AG09319 (cell line): ENCODE measurements around the gene HACE1.

Source experiments
- DNase-seq: peaks from one replicate; pipeline ENCODE4 v3.0.0-alpha.2; 2010; ENCODE audit warnings: low read depth; ENCODE audit errors: extremely low read depth
- CTCF ChIP-seq: IDR thresholded peaks from 2 replicates; pipeline ENCODE4 v1.5.1; 2011; ENCODE audit warnings: low read depth, mild to moderate bottlenecking, inconsistent platforms, low read length, moderate library complexity

The HACE1 gene

GRCh38 chr6:104789770-104790190 is 69.9 kb downstream of the HACE1 start:
- no peak for DNase-seq
- no peak; the same call in 1 of the 2 replicates for TF ChIP-seq CTCF

- no peak for TF ChIP-seq CTCF
- no peak for DNase-seq
Observed at GRCh38 chr6:104788400-104788799, 71.3 kb downstream of the HACE1 start.

GRCh38 chr6:104787305-104787704 is 72.4 kb downstream of the HACE1 start:
- no peak for TF ChIP-seq CTCF
- DNase-seq = no peak

GRCh38 chr6:104784884-104785283 is 74.8 kb downstream of the HACE1 start:
- no peak for DNase-seq
- no peak for TF ChIP-seq CTCF

- TF ChIP-seq CTCF = peak; percentile 33
- DNase-seq = no peak
Observed at GRCh38 chr6:104771258-104771832, 88.4 kb downstream of the HACE1 start.

GRCh38 chr6:104768906-104769305 is 90.8 kb downstream of the HACE1 start:
- DNase-seq = no peak
- no peak for TF ChIP-seq CTCF

GRCh38 chr6:104766595-104766994 is 93.1 kb downstream of the HACE1 start:
- TF ChIP-seq CTCF = no peak
- no peak for DNase-seq
